CD4-positive, CD25-positive, alpha-beta regulatory T cell (primary cell): ENCODE data around the gene INPP4B. TPM values are rescaled to one million over a fixed set of nuclear protein-coding genes. Genes with fewer than 3 reads are reported as not detected.
A peak's percentile ranks its signal among the peaks of the same experiment; 100 is the strongest.

Experiments used
- ATAC-seq, 2 donors: fragments of 150-1000 bp; cut with Tn5 transposase; one replicate each; pipeline ENCODE4 v1.10.0; 2021; ENCODE audit warnings: low read depth in 2 of 2, moderate number of reproducible peaks in 2 of 2, moderate library complexity in 1 of 2
- DNase-seq, 3 donors: peaks; one replicate each; pipeline versions ENCODE4 v3.0.0 to v3.0.0-alpha.2; 2012 to 2022; ENCODE audit warnings: mixed read lengths in 1 of 3
- H3K27ac ChIP-seq: one replicate; pipeline ENCODE4 v1.7.0; 2013; ENCODE audit warnings: mild to moderate bottlenecking, low read length; ENCODE audit not compliant: insufficient read depth, poor library complexity, severe bottlenecking
- H3K27me3 ChIP-seq: one replicate; pipeline ENCODE4 v1.7.0; 2013; ENCODE audit warnings: low read length; ENCODE audit not compliant: control insufficient read depth, insufficient read depth
- H3K36me3 ChIP-seq: one replicate; pipeline ENCODE4 v1.7.0; 2013; ENCODE audit warnings: mild to moderate bottlenecking, low read length, moderate library complexity; ENCODE audit not compliant: control insufficient read depth, insufficient read depth
- H3K4me1 ChIP-seq: 2 replicates; pipeline ENCODE4 v1.7.0; 2013; ENCODE audit warnings: mild to moderate bottlenecking, low read length; ENCODE audit not compliant: insufficient read depth, control insufficient read depth, poor library complexity, severe bottlenecking
- H3K4me3 ChIP-seq: one replicate; pipeline ENCODE4 v1.7.0; 2013; ENCODE audit warnings: low read depth, mild to moderate bottlenecking, low read length, moderate library complexity
- H3K9me3 ChIP-seq, 2 experiments: 1 replicate in 1 of 2; 2 replicates in 1 of 2; pipeline ENCODE4 v1.7.0; 2013; ENCODE audit warnings: low read length in 2 of 2, mild to moderate bottlenecking in 1 of 2, moderate library complexity in 1 of 2; ENCODE audit not compliant: control insufficient read depth in 2 of 2
- H3K27ac Mint-ChIP-seq, 3 donors: one replicate each; pipeline ENCODE4 v1.8.0; 2020 to 2022; ENCODE audit warnings: mild to moderate bottlenecking in 3 of 3, mixed read lengths in 3 of 3, moderate library complexity in 2 of 3
- H3K27me3 Mint-ChIP-seq: one replicate; pipeline ENCODE4 v1.8.0; 2022; ENCODE audit warnings: mild to moderate bottlenecking, mixed read lengths
- H3K36me3 Mint-ChIP-seq: one replicate; pipeline ENCODE4 v1.8.0; 2020; ENCODE audit warnings: mixed read lengths
- H3K4me1 Mint-ChIP-seq, 4 donors: one replicate each; pipeline ENCODE4 v1.8.0; 2020 to 2022; ENCODE audit warnings: mixed read lengths in 4 of 4, mild to moderate bottlenecking in 1 of 4
- H3K4me3 Mint-ChIP-seq, 4 donors: one replicate each; pipeline ENCODE4 v1.8.0; 2020 to 2022; ENCODE audit warnings: mild to moderate bottlenecking in 4 of 4, mixed read lengths in 4 of 4, moderate library complexity in 3 of 4
- H3K9me3 Mint-ChIP-seq, 7 donors: one replicate each; pipeline ENCODE4 v1.8.0; 2020 to 2022; ENCODE audit warnings: mixed read lengths in 7 of 7, mild to moderate bottlenecking in 3 of 7, moderate library complexity in 2 of 7
- polyA plus RNA-seq, 4 donors: library from polyadenylated mRNA; unstranded; fragments of 300-500 nt; fragmentation: Illumina TruSeq; gene quantifications; one replicate each; pipeline ENCODE4 v1.2.3, GENCODE V29; 2021
- total RNA-seq: library from RNA; stranded (reverse); gene quantifications from one replicate; pipeline ENCODE4 v1.2.3, GENCODE V29; 2022

The INPP4B gene
- total and polyA plus RNA-seq, 5 donors from 2014 or later: 37.6 to 89.4 (median 44.6) TPM

DNA sequence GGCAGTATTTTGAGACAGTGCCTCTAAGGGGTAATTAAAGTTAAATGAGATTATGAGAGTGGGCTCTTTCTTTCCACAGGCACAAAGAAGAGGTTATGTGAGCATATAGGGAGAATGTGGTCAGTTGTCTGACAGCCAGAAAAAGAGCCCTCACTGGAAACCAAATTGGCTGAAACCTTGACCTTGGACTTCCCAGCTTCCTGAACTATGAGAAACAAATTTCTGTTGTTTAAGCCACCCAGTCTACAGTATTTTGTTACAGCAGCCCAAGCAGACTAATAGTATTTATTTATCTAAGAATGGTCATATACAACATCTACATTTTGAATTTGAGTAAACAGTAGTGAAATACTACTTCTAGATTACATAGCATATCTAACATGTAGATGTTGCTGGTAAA is 736.0 kb downstream of the INPP4B start:
- DNase-seq (no peak), ATAC-seq (no peak)
- Mint-ChIP-seq H3K27ac (peak overlapping the region in 1 of 3 donors; percentile 8), H3K4me3 (no peak overlapping the region), H3K9me3 (no peaks in the 10 kb centered on the region), H3K27me3 (no peaks in the 10 kb centered on the region), H3K36me3 (peaks cover 49% of the 10 kb centered on the region), H3K4me1 (peaks cover 0 to 24% (median 6%) of the 10 kb centered on the region in 4 donors)
- Histone ChIP-seq H3K36me3 (peaks cover 67% of the 10 kb centered on the region), H3K27ac (no peak overlapping the region), H3K9me3 (no peaks in the 10 kb centered on the region), H3K4me1 (no peaks in the 10 kb centered on the region), H3K4me3 (no peak overlapping the region), H3K27me3 (no peaks in the 10 kb centered on the region)

DNA sequence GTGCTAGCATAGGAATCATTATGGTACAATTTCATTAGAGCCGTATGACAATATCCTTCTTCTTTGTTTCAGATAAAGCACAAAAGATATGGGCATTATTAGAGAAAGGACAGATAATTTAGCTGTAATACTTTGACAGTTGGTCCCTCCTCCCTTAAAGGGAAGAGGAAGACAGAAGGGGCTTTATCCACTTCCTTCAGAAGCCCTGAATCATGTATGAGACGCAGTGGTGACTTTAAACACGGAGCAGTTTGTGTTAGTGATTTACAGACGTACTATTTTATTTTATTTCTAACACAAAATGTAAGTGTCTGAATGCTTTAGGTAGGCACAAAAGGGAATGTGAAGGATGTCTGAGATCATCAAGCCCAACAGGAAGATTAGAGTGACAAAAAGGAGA is 742.1 kb downstream of the INPP4B start:
- H3K27ac Mint-ChIP-seq: peak overlapping the region in 1 of 3 donors; percentile 56
- no peak overlapping the region for H3K4me3 ChIP-seq
- H3K36me3 ChIP-seq: peaks cover 29% of the 10 kb centered on the region
- H3K9me3 Mint-ChIP-seq: no peaks in the 10 kb centered on the region
- H3K4me1 ChIP-seq: no peaks in the 10 kb centered on the region
- no peak overlapping the region for H3K4me3 Mint-ChIP-seq
- H3K4me1 Mint-ChIP-seq: peaks cover 0 to 19% (median 8%) of the 10 kb centered on the region in 4 donors
- no peak for DNase-seq
- H3K9me3 ChIP-seq: no peaks in the 10 kb centered on the region
- H3K27ac ChIP-seq: no peak overlapping the region
- no peaks in the 10 kb centered on the region for H3K27me3 ChIP-seq
- peaks cover 43% of the 10 kb centered on the region for H3K36me3 Mint-ChIP-seq
- ATAC-seq: no peak
- H3K27me3 Mint-ChIP-seq: no peaks in the 10 kb centered on the region

DNA sequence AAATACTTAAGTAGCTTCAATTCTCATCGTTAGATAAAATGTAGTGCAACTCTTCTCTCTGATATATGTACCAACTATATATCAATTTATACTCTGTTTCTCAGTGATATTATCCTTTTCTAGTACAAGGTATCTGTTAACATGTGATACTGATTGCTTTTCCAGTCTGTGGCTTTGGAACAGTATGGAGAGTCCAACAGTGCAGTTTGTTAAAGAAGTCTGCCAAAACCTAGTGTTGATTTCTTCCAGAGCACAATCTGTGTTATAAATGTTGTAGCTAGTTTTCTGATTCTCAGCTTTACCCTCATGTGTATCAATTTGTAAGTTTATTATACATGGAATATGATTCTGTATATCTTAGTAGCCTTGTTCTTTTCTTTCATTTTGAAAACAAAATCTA is 744.7 kb downstream of the INPP4B start:
- DNase-seq: no peak
- Mint-ChIP-seq H3K4me1 (peaks cover 0 to 27% (median 8%) of the 10 kb centered on the region in 4 donors), H3K36me3 (peaks cover 48% of the 10 kb centered on the region), H3K27ac (peak overlapping the region in 1 of 3 donors; percentile 43), H3K9me3 (peaks cover 0 to 1% (median 0%) of the 10 kb centered on the region in 7 donors), H3K4me3 (no peak overlapping the region), H3K27me3 (no peaks in the 10 kb centered on the region)
- no peak for ATAC-seq
- Histone ChIP-seq H3K4me3 (no peak overlapping the region), H3K27me3 (no peaks in the 10 kb centered on the region), H3K9me3 (no peaks in the 10 kb centered on the region), H3K4me1 (no peaks in the 10 kb centered on the region), H3K36me3 (peaks cover 16% of the 10 kb centered on the region), H3K27ac (no peak overlapping the region)

DNA sequence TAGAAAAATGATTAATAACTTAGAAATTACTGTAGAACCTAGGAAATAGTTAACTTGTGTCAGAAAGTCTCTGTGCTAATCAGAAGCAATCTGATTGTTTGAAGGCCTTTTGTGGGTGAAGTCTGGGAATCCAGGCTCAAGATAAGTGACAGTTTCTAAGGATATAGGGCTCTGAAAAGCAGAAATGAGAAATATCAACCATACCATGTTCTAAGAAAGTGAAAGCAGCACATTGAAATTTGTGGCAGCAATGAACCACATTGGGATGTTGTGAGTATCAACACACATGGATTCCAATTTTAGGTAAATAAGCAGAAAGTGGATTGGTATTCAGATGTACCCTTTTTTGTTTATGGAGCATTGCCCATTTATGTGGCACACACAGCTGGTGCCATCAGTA is 745.2 kb downstream of the INPP4B start:
- Histone ChIP-seq H3K36me3 (peaks cover 17% of the 10 kb centered on the region), H3K4me1 (no peaks in the 10 kb centered on the region), H3K4me3 (no peak overlapping the region), H3K9me3 (no peaks in the 10 kb centered on the region), H3K27me3 (no peaks in the 10 kb centered on the region), H3K27ac (no peak overlapping the region)
- no peak for ATAC-seq
- H3K4me1 Mint-ChIP-seq: peaks cover 0 to 25% (median 8%) of the 10 kb centered on the region in 4 donors
- peak overlapping the region in 1 of 3 donors; percentile 25 for H3K27ac Mint-ChIP-seq
- peaks cover 0 to 1% (median 0%) of the 10 kb centered on the region in 7 donors for H3K9me3 Mint-ChIP-seq
- peaks cover 46% of the 10 kb centered on the region for H3K36me3 Mint-ChIP-seq
- no peaks in the 10 kb centered on the region for H3K27me3 Mint-ChIP-seq
- H3K4me3 Mint-ChIP-seq: no peak overlapping the region
- DNase-seq: no peak

DNA sequence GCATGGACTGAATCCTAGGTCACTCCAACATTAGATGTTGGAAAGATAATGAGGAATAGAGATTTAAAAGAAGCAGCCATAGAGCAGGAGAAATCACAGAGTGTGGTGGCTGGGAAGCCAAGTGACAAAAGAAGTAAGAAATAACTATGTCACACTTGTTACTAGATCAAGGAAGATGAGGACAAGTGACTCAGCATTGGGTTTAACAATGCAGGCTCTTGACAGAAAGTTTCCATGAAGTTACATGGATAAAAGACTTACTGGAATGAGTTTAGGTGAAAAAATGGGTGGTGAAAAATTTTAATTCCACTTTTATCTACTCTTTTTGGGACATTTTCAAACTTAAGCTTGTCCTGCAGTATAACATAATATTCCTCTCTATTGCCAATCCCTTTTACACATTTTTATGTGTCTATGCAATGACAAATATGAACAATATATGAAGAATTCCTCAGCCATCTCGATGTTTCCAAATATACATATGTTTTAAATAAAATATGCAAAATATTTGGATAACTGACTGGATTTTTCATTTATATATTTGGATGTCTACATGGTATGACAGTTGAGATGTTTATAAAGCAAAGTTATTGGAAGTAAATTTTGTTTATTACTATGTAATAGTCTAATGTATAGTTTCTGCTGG is 747.1 kb downstream of the INPP4B start:
- Mint-ChIP-seq H3K4me1 (peaks cover 0 to 23% (median 9%) of the 10 kb centered on the region in 4 donors), H3K36me3 (peaks cover 45% of the 10 kb centered on the region)
- no peak overlapping the region for H3K27ac ChIP-seq

DNA sequence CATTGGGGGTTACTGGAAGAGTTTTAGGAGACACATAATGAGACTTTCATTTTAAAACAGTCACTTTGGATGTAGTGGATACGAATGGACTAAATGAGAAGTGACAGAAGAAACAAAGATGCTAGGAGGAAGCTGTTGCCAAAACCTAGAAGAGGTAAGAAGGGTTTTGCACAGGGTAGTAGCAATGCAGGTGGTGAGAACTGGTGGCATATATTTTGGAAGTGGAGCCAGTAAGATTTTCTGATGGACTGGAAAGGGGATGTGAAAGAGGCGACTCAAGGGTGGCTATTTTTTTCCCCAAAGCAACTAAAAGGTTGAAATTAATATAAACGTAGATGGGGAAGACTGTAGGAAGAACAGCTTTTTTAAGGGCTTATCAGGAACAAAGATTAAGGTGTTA is 747.7 kb downstream of the INPP4B start:
- Mint-ChIP-seq H3K27ac (peak overlapping the region in 1 of 3 donors; percentile 5), H3K4me3 (no peak overlapping the region), H3K27me3 (no peaks in the 10 kb centered on the region), H3K36me3 (peaks cover 39% of the 10 kb centered on the region), H3K4me1 (peaks cover 0 to 22% (median 9%) of the 10 kb centered on the region in 4 donors), H3K9me3 (peaks cover 0 to 1% (median 0%) of the 10 kb centered on the region in 7 donors)
- DNase-seq: no peak
- Histone ChIP-seq H3K9me3 (no peaks in the 10 kb centered on the region), H3K27ac (no peak overlapping the region), H3K36me3 (peaks cover 17% of the 10 kb centered on the region), H3K4me1 (no peaks in the 10 kb centered on the region), H3K4me3 (no peak overlapping the region), H3K27me3 (no peaks in the 10 kb centered on the region)
- no peak for ATAC-seq

More for the DNA sequence above, 747.1 kb downstream of the INPP4B start:
- peaks cover 17% of the 10 kb centered on the region for H3K36me3 ChIP-seq
- no peaks in the 10 kb centered on the region for H3K4me1 ChIP-seq
- no peak overlapping the region for H3K27ac Mint-ChIP-seq
- no peaks in the 10 kb centered on the region for H3K27me3 Mint-ChIP-seq
- ATAC-seq: no peak
- H3K4me3 Mint-ChIP-seq: no peak overlapping the region
- no peaks in the 10 kb centered on the region for H3K9me3 ChIP-seq
- H3K4me3 ChIP-seq: no peak overlapping the region
- no peaks in the 10 kb centered on the region for H3K27me3 ChIP-seq
- peaks cover 0 to 1% (median 0%) of the 10 kb centered on the region in 7 donors for H3K9me3 Mint-ChIP-seq
- DNase-seq: no peak

DNA sequence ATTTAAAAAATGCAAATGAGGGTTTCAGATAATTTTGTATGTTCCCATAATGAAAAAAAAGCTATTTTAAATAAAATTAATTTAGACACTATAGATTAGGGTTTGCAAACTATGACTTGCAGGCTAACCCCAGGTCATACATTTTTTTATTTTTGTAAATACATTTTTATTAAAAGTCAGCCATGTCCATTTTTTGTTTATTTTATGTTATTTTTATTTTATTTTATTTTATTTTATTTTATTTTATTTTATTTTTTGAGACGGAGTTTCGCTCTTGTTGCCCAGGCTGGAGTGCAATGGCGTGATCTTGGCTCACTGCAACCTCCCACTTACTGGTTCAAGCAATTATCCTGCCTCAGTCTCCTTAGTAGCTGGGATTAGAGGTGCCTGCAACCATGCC is 749.1 kb downstream of the INPP4B start:
- no peaks in the 10 kb centered on the region for H3K27me3 ChIP-seq
- peaks cover 22% of the 10 kb centered on the region for H3K36me3 ChIP-seq
- H3K4me3 ChIP-seq: no peak overlapping the region
- no peaks in the 10 kb centered on the region for H3K27me3 Mint-ChIP-seq
- no peaks in the 10 kb centered on the region for H3K9me3 ChIP-seq
- H3K27ac Mint-ChIP-seq: no peak overlapping the region
- H3K4me1 Mint-ChIP-seq: peaks cover 0 to 18% (median 7%) of the 10 kb centered on the region in 4 donors
- no peak overlapping the region for H3K4me3 Mint-ChIP-seq
- DNase-seq: no peak
- no peaks in the 10 kb centered on the region for H3K4me1 ChIP-seq
- no peak overlapping the region for H3K27ac ChIP-seq
- no peak for ATAC-seq
- H3K36me3 Mint-ChIP-seq: peaks cover 38% of the 10 kb centered on the region
- peaks cover 0 to 1% (median 0%) of the 10 kb centered on the region in 7 donors for H3K9me3 Mint-ChIP-seq
